WTC11 (cell line): ENCODE data around the gene ADGRB2. TPM values are rescaled to one million over a fixed set of nuclear protein-coding genes. Genes with fewer than 3 reads are reported as not detected.

Source experiments
- ATAC-seq: fragments of 200-7000 bp; cut with Tn5 transposase; 2 replicates; pipeline ENCODE4 v1.10.0; 2021; ENCODE audit warnings: mild to moderate bottlenecking, moderate library complexity
- CTCF ChIA-PET: fragments of 300-600 bp; sonication (Branson Sonifier 250); formaldehyde crosslinking; loops from one replicate; lab custom pipeline; 2021; ENCODE audit warnings: antibody characterized with exemption; lab: Charles Lee
- POLR2A ChIA-PET: fragments of 350-600 bp; sonication (Branson Sonifier 250); formaldehyde crosslinking; loops from one replicate; lab custom pipeline; 2021; ENCODE audit warnings: antibody characterized with exemption; lab: Charles Lee
- DNase-seq: peaks from one replicate; pipeline ENCODE4 v3.0.0; 2021; ENCODE audit warnings: low spot score
- H3K27ac Mint-ChIP-seq: 2 replicates; pipeline ENCODE4 v1.8.0; 2021; ENCODE audit warnings: mixed read lengths
- H3K27me3 Mint-ChIP-seq: 2 replicates; pipeline ENCODE4 v1.8.0; 2021; ENCODE audit warnings: low read depth, mild to moderate bottlenecking, moderate library complexity, mixed read lengths
- H3K36me3 Mint-ChIP-seq: 2 replicates; pipeline ENCODE4 v1.8.0; 2021; ENCODE audit warnings: mixed read lengths
- H3K4me1 Mint-ChIP-seq: 2 replicates; pipeline ENCODE4 v1.8.0; 2022; ENCODE audit warnings: mixed read lengths
- H3K4me3 Mint-ChIP-seq: 2 replicates; pipeline ENCODE4 v1.8.0; 2021; ENCODE audit warnings: mild to moderate bottlenecking, moderate library complexity, mixed read lengths
- H3K9me3 Mint-ChIP-seq: 2 replicates; pipeline ENCODE4 v1.8.0; 2021; ENCODE audit warnings: mixed read lengths
- CBFB ChIP-seq: sonication (generic); formaldehyde crosslinking; IDR thresholded peaks from 2 replicates; pipeline ENCODE4 v1.8.1; 2022; ENCODE audit warnings: mild to moderate bottlenecking, low read depth, missing genetic modification reagents
- CREB1 ChIP-seq: sonication (generic); formaldehyde crosslinking; IDR thresholded peaks from 2 replicates; pipeline ENCODE4 v1.8.0; 2023; ENCODE audit warnings: mild to moderate bottlenecking, missing genetic modification reagents
- FOXJ3 ChIP-seq: sonication (generic); formaldehyde crosslinking; IDR thresholded peaks from 2 replicates; pipeline ENCODE4 v1.9.0; 2021; ENCODE audit warnings: missing genetic modification reagents, mild to moderate bottlenecking, borderline replicate concordance
- FOXK1 ChIP-seq: sonication (generic); formaldehyde crosslinking; IDR thresholded peaks from 2 replicates; pipeline ENCODE4 v1.8.0; 2022; ENCODE audit warnings: mild to moderate bottlenecking, moderate library complexity, missing genetic modification reagents
- GABPB1 ChIP-seq: sonication (generic); formaldehyde crosslinking; IDR thresholded peaks from 2 replicates; pipeline ENCODE4 v1.8.1; 2023; ENCODE audit warnings: mild to moderate bottlenecking, missing genetic modification reagents
- IRF2 ChIP-seq: sonication (generic); formaldehyde crosslinking; IDR thresholded peaks from 2 replicates; pipeline ENCODE4 v1.8.0; 2022; ENCODE audit warnings: low read depth, missing genetic modification reagents, borderline replicate concordance
- NR3C1 ChIP-seq: sonication (generic); formaldehyde crosslinking; conservative IDR thresholded peaks from 2 replicates; pipeline ENCODE4 v1.8.1; 2023; ENCODE audit warnings: low read depth, mild to moderate bottlenecking, missing genetic modification reagents
- OVOL2 ChIP-seq: fragments of 250-450 bp; sonication (Bioruptor Pico); IDR thresholded peaks from 2 replicates; pipeline ENCODE4 v1.9.0; 2021; ENCODE audit warnings: mild to moderate bottlenecking, borderline replicate concordance
- RELA ChIP-seq: sonication (generic); formaldehyde crosslinking; IDR thresholded peaks from 2 replicates; pipeline ENCODE4 v1.8.1; 2022; ENCODE audit warnings: missing genetic modification reagents, mild to moderate bottlenecking, borderline replicate concordance
- SMAD3 ChIP-seq: sonication (generic); formaldehyde crosslinking; IDR thresholded peaks from 2 replicates; pipeline ENCODE4 v1.8.0; 2022; ENCODE audit warnings: missing genetic modification reagents, mild to moderate bottlenecking, borderline replicate concordance
- SP1 ChIP-seq: sonication (generic); formaldehyde crosslinking; conservative IDR thresholded peaks from 2 replicates; pipeline ENCODE4 v1.8.1; 2022; ENCODE audit warnings: missing genetic modification reagents
- TCF7 ChIP-seq: sonication (generic); formaldehyde crosslinking; IDR thresholded peaks from 2 replicates; pipeline ENCODE4 v1.8.0; 2022; ENCODE audit warnings: mild to moderate bottlenecking, low read depth, missing genetic modification reagents, moderate library complexity
- ZNF263 ChIP-seq: sonication (generic); formaldehyde crosslinking; IDR thresholded peaks from 2 replicates; pipeline ENCODE4 v1.8.1; 2022; ENCODE audit warnings: low read depth, mild to moderate bottlenecking, moderate library complexity, missing genetic modification reagents
- ZNF423 ChIP-seq: fragments of 250-450 bp; sonication (Bioruptor Pico); IDR thresholded peaks from 2 replicates; pipeline ENCODE4 v2.1.2; 2022; ENCODE audit warnings: mild to moderate bottlenecking, moderate library complexity
- ZNF671 ChIP-seq: fragments of 250-450 bp; sonication (Bioruptor Pico); IDR thresholded peaks from 2 replicates; pipeline ENCODE4 v1.8.0; 2021; ENCODE audit warnings: mild to moderate bottlenecking
- total RNA-seq: library from RNA; stranded (reverse); gene quantifications from 3 replicates; pipeline ENCODE4 v1.2.3, GENCODE V29; 2021
- TF ChIP-seq, protein P1 (sequence below): sonication (generic); formaldehyde crosslinking; IDR thresholded peaks from 2 replicates; pipeline ENCODE4 v1.8.1; 2023; ENCODE audit warnings: mild to moderate bottlenecking, missing genetic modification reagents
- TF ChIP-seq, protein P2 (sequence below): fragments of 250-450 bp; sonication (Bioruptor Pico); IDR thresholded peaks from 2 replicates; pipeline ENCODE4 v1.9.0; 2021; ENCODE audit warnings: moderate library complexity, mild to moderate bottlenecking, inconsistent platforms, borderline replicate concordance
- TF ChIP-seq, protein P3 (sequence below): sonication (generic); formaldehyde crosslinking; IDR thresholded peaks from 2 replicates; pipeline ENCODE4 v1.8.0; 2022; ENCODE audit warnings: mild to moderate bottlenecking, missing genetic modification reagents
- TF ChIP-seq, protein P4 (sequence below): fragments of 250-450 bp; sonication (Bioruptor Pico); IDR thresholded peaks from 2 replicates; pipeline ENCODE4 v1.9.0; 2021; ENCODE audit warnings: mild to moderate bottlenecking
- TF ChIP-seq, protein P5 (sequence below): sonication (generic); formaldehyde crosslinking; IDR thresholded peaks from 2 replicates; pipeline ENCODE4 v1.8.1; 2022; ENCODE audit warnings: low read depth, mild to moderate bottlenecking, moderate library complexity, missing genetic modification reagents, borderline replicate concordance
- TF ChIP-seq, protein P6 (sequence below): fragments of 250-450 bp; sonication (Bioruptor Pico); IDR thresholded peaks from 2 replicates; pipeline ENCODE4 v1.8.0; 2021; ENCODE audit warnings: mild to moderate bottlenecking

ADGRB2 gene
- total RNA-seq, 1 experiment from 2014 or later = 39.3 TPM

DNA sequence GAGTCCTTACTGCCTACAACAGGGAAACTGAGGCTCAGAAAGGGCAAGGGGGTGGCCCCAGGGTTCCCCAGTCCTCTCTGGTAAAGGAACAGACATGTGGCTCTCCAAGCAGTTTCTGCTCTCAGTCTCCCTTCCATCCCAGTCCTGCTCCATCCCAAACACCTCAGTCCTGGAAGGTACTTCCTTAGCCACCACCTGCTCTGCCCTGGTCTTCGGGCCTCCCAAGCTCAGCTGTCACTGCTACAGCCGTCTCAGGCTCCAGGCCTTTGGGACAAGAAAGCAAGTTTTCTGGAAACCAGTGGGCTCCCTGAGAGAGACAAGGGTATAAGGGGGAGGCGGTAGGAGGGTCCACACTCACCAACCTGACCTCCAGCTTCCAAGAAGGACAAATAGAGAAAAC, 23.1 kb upstream of the ADGRB2 start:
- peak overlapping the region; percentile 83 for H3K4me3 Mint-ChIP-seq
- DNase-seq = peak; percentile 5
- CTCF ChIA-PET = interaction anchor here (0.9 to 4.7 kb wide), 5 partner anchors 9 to 73 kb away, joined by 3 to 282 read pairs (median 64); partner anchors contain the start of gene ADGRB2
- H3K27ac Mint-ChIP-seq = no peak overlapping the region; the same call in 1 of the 2 replicates
- no peaks in the 10 kb centered on the region for H3K9me3 Mint-ChIP-seq
- no peak for TF ChIP-seq ZNF263 (CRISPR knock-in tag)
- TF ChIP-seq, protein P1, sequence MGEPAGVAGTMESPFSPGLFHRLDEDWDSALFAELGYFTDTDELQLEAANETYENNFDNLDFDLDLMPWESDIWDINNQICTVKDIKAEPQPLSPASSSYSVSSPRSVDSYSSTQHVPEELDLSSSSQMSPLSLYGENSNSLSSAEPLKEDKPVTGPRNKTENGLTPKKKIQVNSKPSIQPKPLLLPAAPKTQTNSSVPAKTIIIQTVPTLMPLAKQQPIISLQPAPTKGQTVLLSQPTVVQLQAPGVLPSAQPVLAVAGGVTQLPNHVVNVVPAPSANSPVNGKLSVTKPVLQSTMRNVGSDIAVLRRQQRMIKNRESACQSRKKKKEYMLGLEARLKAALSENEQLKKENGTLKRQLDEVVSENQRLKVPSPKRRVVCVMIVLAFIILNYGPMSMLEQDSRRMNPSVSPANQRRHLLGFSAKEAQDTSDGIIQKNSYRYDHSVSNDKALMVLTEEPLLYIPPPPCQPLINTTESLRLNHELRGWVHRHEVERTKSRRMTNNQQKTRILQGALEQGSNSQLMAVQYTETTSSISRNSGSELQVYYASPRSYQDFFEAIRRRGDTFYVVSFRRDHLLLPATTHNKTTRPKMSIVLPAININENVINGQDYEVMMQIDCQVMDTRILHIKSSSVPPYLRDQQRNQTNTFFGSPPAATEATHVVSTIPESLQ (CRISPR knock-in tag) = no peak
- TF ChIP-seq ZNF671 = no peak
- H3K36me3 Mint-ChIP-seq = no peaks in the 10 kb centered on the region
- POLR2A ChIA-PET = no interaction called here
- ATAC-seq = no peak
- no peaks in the 10 kb centered on the region for H3K27me3 Mint-ChIP-seq
- peaks cover 22% of the 10 kb centered on the region for H3K4me1 Mint-ChIP-seq

DNA sequence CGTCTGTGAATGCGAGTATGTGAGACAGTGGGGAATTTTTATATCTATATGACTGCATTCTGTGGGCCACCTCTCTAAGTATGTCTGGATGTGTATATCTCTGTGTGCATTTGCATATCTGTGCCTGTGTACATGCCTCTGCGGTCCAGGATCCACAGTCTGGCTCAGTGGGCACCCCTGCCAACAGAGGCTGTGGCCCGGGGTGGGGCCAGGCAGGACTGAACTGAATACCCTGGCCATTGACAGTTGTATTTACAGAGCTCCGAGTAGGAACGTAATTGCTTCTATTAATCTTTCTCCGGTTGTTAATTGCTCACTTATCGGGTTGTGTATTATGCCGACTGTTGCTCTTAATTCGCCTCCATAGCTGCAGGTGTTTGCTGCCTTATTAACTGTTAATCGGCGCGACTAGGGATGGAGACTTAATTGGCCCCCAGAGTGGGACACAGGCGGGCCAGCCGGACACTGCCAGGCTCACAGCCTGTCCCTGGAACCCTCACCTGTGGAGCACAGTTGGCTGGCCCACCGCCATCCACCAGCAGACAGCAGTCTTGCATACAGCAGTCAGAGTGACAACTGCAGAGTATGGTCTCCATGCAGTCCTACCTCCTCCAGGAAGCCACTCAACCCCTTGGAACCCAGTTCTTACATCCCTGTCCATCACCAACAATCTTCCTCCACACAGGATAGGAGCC, 22.4 kb upstream of the ADGRB2 start:
- no peaks in the 10 kb centered on the region for H3K27me3 Mint-ChIP-seq
- POLR2A ChIA-PET = no interaction called here
- CTCF ChIA-PET = no interaction called here
- DNase-seq (peak; percentile 6), ATAC-seq (no peak)
- peaks cover 26% of the 10 kb centered on the region for H3K4me1 Mint-ChIP-seq
- TF ChIP-seq ZNF423 = no peak
- no peak overlapping the region; the same call in none of the 2 replicates for H3K27ac Mint-ChIP-seq
- H3K4me3 Mint-ChIP-seq = no peak overlapping the region
- no peaks in the 10 kb centered on the region for H3K36me3 Mint-ChIP-seq
- H3K9me3 Mint-ChIP-seq = no peaks in the 10 kb centered on the region

DNA sequence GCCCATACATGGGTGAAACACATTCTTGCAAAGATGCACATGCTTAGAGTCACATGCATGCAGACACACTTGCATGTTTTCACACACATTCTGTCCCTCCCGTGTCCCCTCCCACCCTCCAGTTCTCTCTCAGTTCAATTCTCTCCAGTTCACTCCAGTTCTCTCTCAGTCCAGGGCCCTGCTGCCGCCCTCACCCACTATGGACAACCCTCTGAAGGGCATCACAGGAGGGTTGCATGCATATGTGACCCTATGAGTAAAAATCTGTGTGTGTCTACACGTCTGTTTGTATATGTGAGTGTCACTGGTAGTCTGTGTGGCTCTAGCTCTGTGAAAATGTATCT, 21.8 kb upstream of the ADGRB2 start:
- Mint-ChIP-seq H3K27ac (no peak overlapping the region; the same call in 1 of the 2 replicates), H3K4me3 (no peak overlapping the region), H3K9me3 (no peaks in the 10 kb centered on the region), H3K4me1 (peaks cover 31% of the 10 kb centered on the region), H3K36me3 (no peaks in the 10 kb centered on the region), H3K27me3 (no peaks in the 10 kb centered on the region)
- ATAC-seq = no peak
- ChIA-PET POLR2A (no interaction called here), CTCF (no interaction called here)
- peak; percentile 3 for DNase-seq
- TF ChIP-seq CREB1 (CRISPR knock-in tag) (no peak), FOXJ3 (CRISPR knock-in tag) (no peak), CBFB (CRISPR knock-in tag) (no peak), OVOL2 (CRISPR knock-in tag) (no peak), SP1 (CRISPR knock-in tag) (no peak), TCF7 (CRISPR knock-in tag) (no peak), GABPB1 (CRISPR knock-in tag) (no peak), NR3C1 (CRISPR knock-in tag) (no peak), FOXK1 (no peak), IRF2 (CRISPR knock-in tag) (no peak), SMAD3 (CRISPR knock-in tag) (no peak), RELA (CRISPR knock-in tag) (no peak)
- TF ChIP-seq, protein P2, sequence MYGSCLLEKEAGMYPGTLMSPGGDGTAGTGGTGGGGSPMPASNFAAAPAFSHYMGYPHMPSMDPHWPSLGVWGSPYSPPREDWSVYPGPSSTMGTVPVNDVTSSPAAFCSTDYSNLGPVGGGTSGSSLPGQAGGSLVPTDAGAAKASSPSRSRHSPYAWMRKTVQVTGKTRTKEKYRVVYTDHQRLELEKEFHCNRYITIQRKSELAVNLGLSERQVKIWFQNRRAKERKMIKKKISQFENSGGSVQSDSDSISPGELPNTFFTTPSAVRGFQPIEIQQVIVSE (CRISPR knock-in tag) = no peak
- TF ChIP-seq, protein P3, sequence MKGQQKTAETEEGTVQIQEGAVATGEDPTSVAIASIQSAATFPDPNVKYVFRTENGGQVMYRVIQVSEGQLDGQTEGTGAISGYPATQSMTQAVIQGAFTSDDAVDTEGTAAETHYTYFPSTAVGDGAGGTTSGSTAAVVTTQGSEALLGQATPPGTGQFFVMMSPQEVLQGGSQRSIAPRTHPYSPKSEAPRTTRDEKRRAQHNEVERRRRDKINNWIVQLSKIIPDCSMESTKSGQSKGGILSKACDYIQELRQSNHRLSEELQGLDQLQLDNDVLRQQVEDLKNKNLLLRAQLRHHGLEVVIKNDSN (CRISPR knock-in tag) = no peak
- TF ChIP-seq, protein P4, sequence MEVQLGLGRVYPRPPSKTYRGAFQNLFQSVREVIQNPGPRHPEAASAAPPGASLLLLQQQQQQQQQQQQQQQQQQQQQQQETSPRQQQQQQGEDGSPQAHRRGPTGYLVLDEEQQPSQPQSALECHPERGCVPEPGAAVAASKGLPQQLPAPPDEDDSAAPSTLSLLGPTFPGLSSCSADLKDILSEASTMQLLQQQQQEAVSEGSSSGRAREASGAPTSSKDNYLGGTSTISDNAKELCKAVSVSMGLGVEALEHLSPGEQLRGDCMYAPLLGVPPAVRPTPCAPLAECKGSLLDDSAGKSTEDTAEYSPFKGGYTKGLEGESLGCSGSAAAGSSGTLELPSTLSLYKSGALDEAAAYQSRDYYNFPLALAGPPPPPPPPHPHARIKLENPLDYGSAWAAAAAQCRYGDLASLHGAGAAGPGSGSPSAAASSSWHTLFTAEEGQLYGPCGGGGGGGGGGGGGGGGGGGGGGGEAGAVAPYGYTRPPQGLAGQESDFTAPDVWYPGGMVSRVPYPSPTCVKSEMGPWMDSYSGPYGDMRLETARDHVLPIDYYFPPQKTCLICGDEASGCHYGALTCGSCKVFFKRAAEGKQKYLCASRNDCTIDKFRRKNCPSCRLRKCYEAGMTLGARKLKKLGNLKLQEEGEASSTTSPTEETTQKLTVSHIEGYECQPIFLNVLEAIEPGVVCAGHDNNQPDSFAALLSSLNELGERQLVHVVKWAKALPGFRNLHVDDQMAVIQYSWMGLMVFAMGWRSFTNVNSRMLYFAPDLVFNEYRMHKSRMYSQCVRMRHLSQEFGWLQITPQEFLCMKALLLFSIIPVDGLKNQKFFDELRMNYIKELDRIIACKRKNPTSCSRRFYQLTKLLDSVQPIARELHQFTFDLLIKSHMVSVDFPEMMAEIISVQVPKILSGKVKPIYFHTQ (CRISPR knock-in tag) = no peak
- TF ChIP-seq, protein P5, sequence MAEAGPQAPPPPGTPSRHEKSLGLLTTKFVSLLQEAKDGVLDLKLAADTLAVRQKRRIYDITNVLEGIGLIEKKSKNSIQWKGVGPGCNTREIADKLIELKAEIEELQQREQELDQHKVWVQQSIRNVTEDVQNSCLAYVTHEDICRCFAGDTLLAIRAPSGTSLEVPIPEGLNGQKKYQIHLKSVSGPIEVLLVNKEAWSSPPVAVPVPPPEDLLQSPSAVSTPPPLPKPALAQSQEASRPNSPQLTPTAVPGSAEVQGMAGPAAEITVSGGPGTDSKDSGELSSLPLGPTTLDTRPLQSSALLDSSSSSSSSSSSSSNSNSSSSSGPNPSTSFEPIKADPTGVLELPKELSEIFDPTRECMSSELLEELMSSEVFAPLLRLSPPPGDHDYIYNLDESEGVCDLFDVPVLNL = no peak
- TF ChIP-seq, protein P6, sequence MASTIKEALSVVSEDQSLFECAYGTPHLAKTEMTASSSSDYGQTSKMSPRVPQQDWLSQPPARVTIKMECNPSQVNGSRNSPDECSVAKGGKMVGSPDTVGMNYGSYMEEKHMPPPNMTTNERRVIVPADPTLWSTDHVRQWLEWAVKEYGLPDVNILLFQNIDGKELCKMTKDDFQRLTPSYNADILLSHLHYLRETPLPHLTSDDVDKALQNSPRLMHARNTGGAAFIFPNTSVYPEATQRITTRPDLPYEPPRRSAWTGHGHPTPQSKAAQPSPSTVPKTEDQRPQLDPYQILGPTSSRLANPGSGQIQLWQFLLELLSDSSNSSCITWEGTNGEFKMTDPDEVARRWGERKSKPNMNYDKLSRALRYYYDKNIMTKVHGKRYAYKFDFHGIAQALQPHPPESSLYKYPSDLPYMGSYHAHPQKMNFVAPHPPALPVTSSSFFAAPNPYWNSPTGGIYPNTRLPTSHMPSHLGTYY (CRISPR knock-in tag) = no peak
- TF ChIP-seq, protein P1 (CRISPR knock-in tag) = no peak
